GM06990 (cell line): ENCODE results near the gene ONECUT3.

ENCODE experiments used
- DNase-seq: peaks from one replicate; pipeline ENCODE4 v3.0.0-alpha.2; 2011; ENCODE audit not compliant: insufficient read length; ENCODE audit errors: extremely low read depth
- H3K27me3 ChIP-seq: replicated peaks from 2 replicates; pipeline ENCODE4 v1.6.0; 2011; ENCODE audit warnings: low read length; ENCODE audit not compliant: control insufficient read depth, insufficient read depth
- H3K36me3 ChIP-seq: 2 replicates; pipeline ENCODE4 v1.5.1; 2011; ENCODE audit warnings: low read length; ENCODE audit not compliant: control insufficient read depth, insufficient read depth
- H3K4me3 ChIP-seq: replicated peaks from 2 replicates; pipeline ENCODE4 v1.5.1; 2011; ENCODE audit warnings: low read depth, mild to moderate bottlenecking, control low read depth, low read length
- CTCF ChIP-seq: IDR thresholded peaks from 2 replicates; pipeline ENCODE4 v1.5.1; 2011; ENCODE audit warnings: low read length, control low read depth, mild to moderate bottlenecking, inconsistent platforms; ENCODE audit not compliant: insufficient read depth, poor library complexity, severe bottlenecking

Gene ONECUT3

DNA sequence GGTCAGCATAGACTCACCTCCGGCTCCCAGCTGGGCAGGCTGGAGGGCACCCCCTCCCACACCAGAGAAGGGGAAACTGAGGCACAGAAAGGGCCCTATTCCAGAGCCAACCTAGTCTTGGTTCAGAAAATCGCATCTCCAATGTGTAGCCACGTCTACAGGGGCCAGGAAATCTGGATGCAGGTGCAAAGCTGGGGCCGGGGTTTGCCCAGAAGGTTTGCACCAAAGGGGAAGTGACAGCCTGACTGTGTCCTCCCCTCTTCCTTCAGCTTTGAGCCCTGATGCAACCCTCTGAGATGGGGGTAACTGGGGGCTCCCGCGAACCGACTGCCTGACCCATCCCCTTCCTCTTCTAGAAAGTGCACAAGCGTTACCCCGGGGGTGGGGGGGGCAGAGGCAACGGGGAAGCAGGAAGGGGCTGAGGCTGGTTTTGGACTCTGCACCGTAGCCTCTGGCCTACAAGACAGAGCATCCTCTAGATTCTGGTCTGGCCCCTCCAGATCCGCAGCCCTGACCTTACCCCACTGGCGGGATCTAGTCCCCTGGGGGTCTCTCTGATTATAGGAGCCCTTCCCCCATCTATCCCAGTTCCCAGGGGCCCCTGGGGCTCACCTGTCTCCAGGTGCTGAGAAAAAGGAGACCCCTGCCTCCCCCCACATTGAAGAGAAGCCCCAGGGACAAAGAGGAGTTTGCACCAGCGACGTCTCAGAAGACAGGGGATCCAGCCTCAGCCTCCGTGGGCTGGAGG lies 1.1 kb upstream of the ONECUT3 start:
- Histone ChIP-seq H3K27me3 (peaks cover 4% of the 10 kb centered on the region), H3K36me3 (no peaks in the 10 kb centered on the region), H3K4me3 (no peak overlapping the region)
- no peak for TF ChIP-seq CTCF
- DNase-seq = no peak

GRCh38 chr19:1754018-1754635 lies 821 bp downstream of the ONECUT3 start:
- DNase-seq = no peak
- Histone ChIP-seq H3K4me3 (no peak overlapping the region), H3K36me3 (no peaks in the 10 kb centered on the region), H3K27me3 (peaks cover 4% of the 10 kb centered on the region)
- no peak for TF ChIP-seq CTCF

DNA sequence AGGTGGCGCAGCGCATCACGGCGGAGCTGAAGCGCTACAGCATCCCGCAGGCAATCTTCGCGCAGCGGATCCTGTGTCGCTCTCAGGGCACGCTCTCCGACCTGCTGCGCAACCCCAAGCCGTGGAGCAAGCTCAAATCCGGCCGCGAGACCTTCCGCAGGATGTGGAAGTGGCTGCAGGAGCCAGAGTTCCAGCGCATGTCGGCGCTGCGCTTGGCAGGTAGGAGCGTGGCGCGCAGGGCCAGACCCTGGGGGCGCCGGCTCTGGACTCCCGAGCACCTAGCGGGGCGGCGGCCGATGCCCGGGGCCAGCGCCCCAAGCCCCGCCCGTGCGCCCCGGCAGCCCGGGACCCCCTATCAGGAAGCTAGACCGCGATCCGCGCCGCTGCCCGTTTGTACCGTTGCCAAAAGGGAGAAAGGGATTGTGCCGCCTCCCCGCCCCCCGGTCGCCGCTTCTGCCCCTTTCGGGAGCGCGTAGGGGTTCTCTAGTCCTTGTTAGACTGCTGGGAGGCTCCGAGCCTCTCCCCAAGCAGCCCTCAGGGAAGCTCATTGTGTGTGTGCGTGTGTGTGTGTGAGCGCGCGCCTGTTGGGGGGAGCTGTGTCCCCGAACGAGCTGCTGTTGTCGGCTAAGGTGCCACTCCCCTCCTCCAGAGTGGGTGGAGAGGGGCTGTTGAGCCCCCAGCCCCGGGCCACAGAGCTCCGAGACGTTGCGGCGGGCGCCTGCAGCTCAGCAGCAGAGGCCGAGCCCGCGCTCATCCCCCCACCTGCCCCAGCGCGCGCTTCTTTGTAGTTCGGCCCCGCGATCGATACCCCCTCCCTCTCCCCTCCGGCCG lies 1.5 kb downstream of the ONECUT3 start:
- Histone ChIP-seq H3K27me3 (peaks cover 4% of the 10 kb centered on the region), H3K36me3 (no peaks in the 10 kb centered on the region), H3K4me3 (no peak overlapping the region)
- DNase-seq = peak; percentile 46
- TF ChIP-seq CTCF = no peak

DNA sequence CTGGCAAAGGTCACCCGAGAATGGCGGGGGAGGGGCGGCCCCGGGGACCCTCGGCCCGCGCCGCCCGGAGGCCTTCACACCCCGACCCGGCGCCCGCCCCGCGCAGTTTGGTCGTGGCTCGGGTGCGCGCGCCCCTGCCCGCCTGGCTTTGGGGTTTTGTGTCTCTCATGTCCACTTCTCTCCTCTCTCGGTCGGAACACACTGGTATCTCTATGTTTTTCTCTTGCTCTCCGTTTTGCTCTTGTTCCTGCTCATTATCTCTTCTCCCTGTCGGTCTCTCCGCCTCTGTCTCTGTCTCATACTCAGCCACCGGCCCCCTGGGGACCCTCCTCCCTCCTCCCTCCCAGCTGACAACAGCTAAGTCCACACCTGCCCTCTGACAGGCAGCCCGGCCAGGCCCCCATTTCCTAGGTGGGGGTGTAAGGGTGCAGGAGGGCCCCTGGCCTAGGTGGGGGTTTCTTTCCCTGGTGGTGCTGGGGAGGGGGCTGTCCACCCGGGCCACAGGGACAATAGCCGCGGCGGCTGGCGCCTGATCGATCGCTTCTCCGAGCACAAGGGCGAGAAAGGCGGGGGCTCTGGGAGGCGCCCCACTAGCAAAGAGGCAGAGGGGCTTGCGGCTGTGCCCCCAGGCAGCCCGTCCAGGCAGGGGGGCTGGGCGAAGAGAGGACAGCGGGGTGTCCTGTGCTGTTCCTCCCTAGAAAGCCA lies 2.3 kb downstream of the ONECUT3 start:
- Histone ChIP-seq H3K36me3 (no peaks in the 10 kb centered on the region), H3K4me3 (no peak overlapping the region), H3K27me3 (peaks cover 1% of the 10 kb centered on the region; the same call in 1 of the 2 replicates)
- DNase-seq = no peak
- TF ChIP-seq CTCF = no peak

GRCh38 chr19:1756264-1756663 lies 3.0 kb downstream of the ONECUT3 start:
- no peak for TF ChIP-seq CTCF
- peaks cover 1% of the 10 kb centered on the region; the same call in 1 of the 2 replicates for H3K27me3 ChIP-seq
- no peak for DNase-seq
- no peak overlapping the region for H3K4me3 ChIP-seq
- H3K36me3 ChIP-seq = no peaks in the 10 kb centered on the region
